Germinal center (tissue), 1 donor: ENCODE measurements around the gene FLAD1.

Source experiments
- DNase-seq: peaks from one replicate; pipeline ENCODE4 v3.0.0; 2012; ENCODE audit warnings: mixed read lengths, low spot score

Gene FLAD1

GRCh38 chr1:154952664-154953063, 30.5 kb upstream of the FLAD1 start:
- no peak for DNase-seq

DNA sequence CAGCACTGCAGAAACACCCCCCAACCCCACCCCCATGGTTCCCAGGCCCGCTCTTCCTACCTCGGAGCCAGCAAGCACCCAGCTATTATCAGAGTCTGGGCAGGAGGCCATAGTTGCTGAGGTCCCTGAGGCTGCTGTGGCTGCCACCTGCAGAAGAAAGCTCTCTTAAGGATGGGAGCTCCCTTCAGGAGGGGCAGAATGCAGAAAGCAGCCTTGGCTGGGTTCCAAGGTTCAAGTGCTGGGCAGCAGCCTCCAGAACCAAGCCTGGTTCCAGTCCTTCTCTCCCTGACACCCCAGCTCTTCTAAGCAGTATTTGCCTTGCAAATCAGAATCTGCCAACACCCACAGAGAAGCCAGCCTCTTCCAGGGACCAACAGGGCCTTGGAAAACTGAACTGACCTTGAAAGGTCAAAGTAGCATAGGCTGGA, 29.5 kb upstream of the FLAD1 start:
- DNase-seq: no peak

DNA sequence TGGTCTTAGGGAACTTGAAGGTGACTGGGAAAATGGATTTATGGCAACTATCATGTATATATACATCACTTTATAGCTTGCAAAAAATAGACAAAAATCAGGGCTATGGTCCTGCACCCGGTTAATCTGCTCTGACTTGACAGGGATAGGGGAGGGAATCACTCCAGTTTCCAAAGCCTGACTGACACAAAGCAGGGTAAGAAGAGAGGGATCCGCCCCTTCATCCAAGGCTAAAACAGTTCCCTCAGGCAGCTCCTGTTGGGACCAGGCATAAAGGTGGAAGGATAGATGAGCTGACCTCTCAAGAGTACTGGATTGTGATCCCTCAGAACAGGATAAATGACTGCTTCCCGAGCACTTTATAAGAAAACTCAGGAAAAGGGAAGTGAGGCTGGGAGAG, 28.6 kb upstream of the FLAD1 start:
- DNase-seq: no peak

DNA sequence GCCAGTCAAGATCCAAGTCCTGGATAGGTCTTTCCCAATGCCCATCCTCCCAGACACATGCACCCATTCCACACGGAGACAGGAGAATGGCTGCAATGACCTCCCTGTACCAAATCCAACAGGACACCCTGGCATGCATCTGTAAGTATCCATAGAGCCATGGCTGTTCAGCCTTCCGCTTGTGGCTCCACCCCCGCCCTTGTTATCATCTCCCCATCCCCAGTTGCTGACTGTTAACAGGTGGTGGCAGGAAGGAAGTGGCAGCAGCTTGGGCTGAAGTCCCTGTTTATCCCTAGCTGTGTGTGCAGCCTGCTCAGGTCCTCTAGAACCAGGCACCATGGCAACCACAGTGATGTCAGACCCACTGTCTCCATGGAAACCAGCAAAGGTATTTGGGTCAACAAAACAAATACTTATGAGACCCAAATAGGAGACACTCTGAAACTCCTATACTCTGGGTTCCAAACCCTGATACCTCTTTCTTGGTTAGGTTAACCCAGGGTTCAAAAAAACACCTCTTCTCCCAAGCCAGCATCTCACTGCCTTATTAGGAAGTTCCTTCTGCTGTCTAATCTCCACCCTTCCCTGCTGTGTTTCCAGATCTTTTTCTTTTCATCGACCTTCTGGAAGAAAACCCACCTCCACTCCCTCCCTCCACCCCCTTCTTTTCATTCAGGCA, 28.0 kb upstream of the FLAD1 start:
- DNase-seq: peak; percentile 85

- peak; percentile 96 for DNase-seq
Measured at GRCh38 chr1:154955718-154956543, 27.2 kb upstream of the FLAD1 start, which contains the start of gene PBXIP1. Gene PBXIP1, minus strand, starts transcription at chr1:154956099. Its CDS starts 2,378 bp downstream, at chr1:154953721.

DNA sequence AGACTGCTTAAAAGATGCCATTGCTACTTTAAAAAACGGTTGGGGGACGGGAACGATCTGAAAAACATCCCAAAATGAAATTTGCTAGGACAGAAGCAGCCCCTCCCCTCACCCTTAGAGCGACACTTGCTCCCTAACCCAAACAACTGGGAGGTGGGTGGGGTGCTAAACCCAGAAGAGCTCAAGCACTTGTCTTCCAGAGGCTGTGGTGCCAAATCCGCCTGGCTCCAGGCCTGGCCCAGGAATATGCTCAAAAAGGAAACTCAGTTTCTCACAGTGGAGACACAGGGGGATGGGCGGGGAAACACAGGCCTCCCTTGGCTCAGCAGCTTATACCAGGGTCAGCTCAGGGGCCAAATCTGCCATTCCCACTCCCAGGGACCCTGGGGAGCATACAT, 26.6 kb upstream of the FLAD1 start:
- DNase-seq: no peak

GRCh38 chr1:154957091-154957657, 26.0 kb upstream of the FLAD1 start:
- no peak for DNase-seq

DNA sequence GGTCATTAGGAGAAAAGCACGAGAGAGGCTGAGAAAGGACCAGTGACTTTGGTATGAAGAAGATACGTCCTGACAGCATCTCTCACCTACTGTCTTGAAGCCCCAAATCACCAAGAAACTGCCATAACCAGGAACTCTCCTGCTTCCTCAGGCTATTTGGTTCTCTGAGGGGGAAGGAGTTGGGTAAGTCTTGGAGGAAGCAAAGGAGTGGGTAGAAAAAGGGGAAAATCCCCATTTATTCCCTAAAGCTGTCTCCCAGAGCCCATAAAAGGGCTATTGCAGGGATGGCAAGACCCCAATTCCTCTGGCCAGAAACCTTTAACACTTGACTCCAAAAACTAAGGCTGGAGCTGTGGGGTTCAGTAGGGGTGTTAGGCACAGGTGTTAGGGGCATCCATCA, 25.1 kb upstream of the FLAD1 start:
- no peak for DNase-seq

GRCh38 chr1:154958681-154959425, 24.3 kb upstream of the FLAD1 start:
- no peak for DNase-seq

- no peak for DNase-seq
Measured at GRCh38 chr1:154959426-154959780, 23.7 kb upstream of the FLAD1 start.

DNA sequence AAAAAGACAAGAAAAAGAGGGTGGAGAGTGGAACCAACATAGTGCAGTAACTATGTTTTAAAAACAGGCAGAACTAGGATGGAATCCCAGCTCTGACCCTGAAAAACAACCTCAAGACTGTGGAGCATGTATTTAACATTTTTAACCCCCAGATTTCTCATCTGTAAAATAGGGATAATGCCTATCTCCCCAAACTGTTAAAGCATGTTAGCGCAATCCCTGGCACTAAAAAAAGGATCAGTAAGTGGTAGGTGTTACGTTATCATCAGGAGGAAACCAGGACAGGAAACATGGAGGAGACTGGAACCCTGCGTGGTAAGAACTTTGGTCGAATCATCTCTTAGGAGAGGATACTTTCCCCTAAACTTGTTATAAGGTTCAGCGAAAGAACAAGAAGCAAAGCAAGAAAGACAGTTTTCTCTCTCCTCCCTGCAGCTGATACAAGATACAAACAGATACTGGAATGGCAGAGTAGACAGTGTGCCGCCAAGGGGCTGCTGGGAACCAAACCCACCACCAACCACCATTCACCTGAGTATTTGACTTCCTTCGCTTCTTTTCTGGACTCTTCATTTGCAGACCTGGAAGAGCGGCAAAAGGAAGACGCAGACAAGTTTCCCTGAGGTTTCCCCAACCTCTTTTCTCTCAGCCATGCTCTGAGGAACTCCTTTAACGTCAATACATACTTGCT, 22.6 kb upstream of the FLAD1 start:
- no peak for DNase-seq

DNA sequence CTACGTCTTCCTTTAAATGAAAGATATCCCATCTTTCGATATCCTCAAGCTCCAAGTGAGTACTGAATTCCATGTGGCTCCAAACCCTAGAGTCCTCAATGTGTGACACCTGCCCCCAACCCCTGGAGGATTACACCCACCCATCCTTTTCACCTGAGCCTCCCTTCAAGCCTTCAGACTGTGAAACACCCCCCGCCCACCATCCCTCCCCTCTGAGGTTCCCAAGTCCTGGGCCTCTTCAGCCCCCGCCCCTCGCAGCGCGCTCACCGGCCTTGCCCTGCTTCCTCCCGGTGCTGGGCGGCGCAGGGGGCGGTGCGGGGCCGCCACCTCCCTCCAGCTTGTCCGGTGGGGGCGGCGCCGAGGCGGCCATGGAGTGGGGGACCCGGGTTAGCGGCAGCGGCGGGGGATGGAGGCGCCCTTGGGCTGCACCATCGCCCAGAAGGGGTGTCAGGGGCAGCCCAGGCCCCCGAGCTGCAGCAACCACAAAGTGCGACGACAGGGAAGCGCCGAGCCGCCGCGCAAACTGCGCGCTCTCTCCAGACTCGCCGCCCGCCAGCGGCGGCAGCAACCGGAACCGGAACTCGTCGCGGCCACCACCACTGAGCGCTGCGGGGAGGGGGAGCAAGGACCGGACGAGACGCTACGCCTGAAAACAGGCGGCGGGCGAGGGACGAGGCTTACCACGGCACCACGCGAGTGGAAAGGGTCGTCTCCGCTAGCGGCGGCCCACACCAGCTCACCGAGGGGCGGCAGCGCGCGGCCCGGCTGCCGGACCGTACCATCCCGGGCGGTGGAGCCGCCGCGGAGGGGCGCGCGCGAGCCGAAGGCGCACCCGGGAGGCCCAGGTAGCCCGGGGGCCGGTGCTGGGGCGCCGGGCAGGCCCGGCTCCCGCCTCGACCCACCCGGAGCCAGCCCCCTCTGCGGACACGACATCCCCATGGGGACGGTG, 21.7 kb upstream of the FLAD1 start, which contains the start of gene PYGO2:
Gene PYGO2 (minus strand): TSS at position 576 of the 949 bp plus-strand sequence. CDS start 206 bp downstream, at position 370.
- peak; percentile 81 for DNase-seq

- peak; percentile 53 for DNase-seq
Measured at GRCh38 chr1:154962156-154962749, 20.9 kb upstream of the FLAD1 start.

GRCh38 chr1:154962795-154963330, 20.3 kb upstream of the FLAD1 start:
- no peak for DNase-seq

DNA sequence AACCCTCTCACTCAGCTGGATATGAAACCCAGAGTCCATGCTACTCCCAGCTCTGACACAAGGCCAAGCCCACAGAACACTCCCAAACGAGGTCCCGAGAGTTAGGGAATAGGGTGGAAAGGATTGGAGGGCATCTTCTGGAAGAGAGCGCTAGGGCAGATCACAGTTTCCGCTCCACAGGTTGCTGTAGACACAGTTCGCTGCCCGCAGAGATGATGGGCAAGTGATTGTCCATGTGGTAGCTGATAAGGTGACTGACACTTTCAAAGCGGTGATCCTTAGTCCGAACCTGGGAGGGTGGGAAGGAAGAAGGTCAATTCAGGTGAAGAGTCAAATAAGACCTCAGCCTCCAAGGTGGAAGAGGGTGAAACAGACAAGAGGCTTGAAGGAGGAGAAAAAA, 19.5 kb upstream of the FLAD1 start:
- DNase-seq: no peak

DNA sequence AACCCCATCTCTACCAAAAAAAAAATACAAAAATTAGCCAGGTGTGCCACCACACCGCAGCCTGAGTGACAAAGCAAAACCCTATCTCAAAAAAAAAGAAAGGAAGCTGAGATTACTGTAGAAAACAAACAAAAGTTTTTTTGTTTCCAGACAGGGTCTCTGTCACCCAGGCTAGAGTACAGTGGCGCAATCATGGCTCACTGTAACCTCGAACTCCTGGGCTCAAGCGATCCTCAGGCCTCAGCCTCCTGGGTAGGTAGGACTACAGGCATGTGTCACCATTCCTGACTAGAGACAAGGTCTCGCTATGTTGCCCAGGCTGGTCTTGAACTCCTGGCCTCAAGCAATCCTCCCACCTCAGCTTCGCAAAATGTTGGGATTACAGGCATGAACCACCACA, 18.8 kb upstream of the FLAD1 start:
- DNase-seq: no peak

GRCh38 chr1:154966111-154966510, 17.0 kb upstream of the FLAD1 start:
- DNase-seq: no peak

GRCh38 chr1:154967331-154967950, 15.7 kb upstream of the FLAD1 start:
- no peak for DNase-seq

DNA sequence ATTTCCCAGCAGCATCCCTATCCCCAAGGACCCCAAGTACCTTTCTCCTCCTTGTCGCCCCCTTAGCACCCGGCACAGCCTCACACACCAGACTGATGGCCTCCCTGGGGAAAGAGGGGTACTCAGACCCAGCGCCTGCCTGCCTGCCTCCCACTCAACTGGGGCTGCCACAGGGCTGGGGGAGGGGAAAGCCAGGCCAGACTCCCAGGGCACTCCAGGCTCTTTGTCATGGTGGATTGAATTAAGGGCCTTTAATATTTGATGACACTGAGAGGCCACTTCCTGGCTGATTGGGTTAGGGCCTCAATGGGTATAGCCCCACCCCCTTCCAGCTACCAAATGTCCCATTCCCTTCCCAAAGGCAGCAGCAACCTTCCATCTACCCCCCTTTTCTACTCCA, 14.4 kb upstream of the FLAD1 start:
- no peak for DNase-seq
